GM21447 (cell line): ENCODE measurements around the gene PAFAH1B2.

Source experiments
- ATAC-seq: cut with Tn5 transposase; IDR thresholded peaks from one replicate; pipeline ENCODE4 v1.9.1; 2021; ENCODE audit not compliant: unreplicated experiment

PAFAH1B2 gene

DNA sequence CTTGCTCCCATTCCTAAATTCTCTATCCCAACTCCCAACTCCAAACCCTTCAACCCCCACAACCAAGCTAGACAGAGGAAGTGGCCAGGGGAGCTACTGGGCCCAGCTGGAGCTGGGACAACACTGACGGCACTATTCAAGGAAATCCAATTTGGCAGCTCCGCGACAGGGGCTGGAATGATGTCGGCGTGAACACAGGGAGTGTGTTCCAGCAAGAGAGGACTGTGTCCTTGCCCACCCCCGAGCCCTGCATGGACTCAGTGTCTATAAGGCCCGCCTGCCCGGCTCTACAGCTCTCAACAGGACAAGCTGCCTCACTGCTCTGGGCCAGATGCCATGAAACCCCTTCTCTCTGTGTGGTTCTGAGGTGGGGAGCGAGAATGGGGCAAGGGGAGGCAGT is 76.5 kb downstream of the PAFAH1B2 start:
- no peak for ATAC-seq

DNA sequence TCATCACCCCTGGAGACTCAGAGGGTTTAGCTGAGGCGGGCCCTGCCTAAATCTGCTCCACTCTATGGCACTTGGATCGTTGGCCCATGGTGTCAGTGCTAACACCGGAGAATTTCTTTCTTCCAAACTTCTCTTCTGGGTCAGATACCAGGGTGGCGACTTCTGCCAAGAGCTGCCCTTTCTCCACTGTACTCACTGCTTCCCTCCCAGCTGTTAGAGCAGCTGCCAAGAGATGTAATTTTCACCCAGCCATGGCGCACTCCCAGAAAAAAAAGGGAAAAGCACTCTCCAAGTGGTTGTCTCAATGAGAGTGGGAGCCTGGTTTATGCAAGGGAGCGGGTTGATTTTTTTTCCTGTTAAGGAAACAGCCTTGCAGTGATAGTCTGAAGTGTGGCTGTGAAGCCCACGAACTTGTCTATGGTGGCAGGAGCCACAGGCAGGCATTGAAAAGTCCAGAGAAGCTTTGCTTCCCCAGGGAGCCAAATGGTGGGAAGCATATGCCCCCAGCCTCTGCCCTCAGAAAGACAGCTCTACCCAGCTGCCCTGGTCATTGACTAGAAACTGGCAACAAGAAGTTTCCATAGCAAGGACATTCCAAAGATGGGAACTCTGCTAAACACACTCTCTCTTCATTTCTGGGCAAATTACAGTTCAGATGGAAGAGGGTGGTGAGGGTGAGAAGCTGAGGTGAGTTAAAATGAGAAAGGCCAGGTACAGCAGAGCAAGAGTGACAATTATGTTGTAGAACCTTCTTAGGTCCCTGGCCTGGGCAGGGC is 77.1 kb downstream of the PAFAH1B2 start:
- no peak for ATAC-seq

DNA sequence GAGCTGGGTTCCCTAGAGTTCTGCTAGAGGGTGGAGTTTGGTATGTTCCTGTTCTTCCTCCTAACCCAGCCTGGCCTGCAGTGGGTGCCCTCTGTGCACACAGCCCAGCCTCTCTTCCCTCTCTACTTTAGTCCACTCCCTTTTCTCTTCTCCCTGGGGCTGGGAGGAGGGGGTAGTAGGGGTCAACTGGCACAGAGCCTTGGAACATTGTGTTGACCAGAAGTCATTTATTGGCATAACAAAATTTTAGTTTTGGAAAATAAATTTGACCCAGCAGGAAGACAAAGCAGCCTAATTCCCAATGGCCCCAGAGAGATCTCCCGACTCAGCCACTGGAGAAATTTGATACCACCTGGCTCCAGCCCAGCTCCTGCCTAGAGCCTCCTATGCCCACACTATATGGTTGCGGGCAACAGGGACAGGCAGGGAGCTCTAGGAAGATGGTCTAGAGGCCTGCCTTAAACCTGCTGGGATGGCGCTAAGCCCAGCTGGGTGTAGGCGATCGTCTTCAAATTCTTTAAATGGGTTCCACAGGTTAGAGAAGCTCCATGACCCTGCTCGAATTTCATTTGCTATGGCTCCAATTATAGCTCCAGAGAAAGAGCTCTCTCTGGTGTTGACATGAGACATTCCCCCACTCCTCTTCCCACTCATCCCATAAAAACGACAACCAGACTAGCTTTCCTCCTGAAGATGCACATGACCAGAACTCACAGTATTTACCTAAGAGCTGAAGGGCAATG is 77.9 kb downstream of the PAFAH1B2 start:
- no peak for ATAC-seq

DNA sequence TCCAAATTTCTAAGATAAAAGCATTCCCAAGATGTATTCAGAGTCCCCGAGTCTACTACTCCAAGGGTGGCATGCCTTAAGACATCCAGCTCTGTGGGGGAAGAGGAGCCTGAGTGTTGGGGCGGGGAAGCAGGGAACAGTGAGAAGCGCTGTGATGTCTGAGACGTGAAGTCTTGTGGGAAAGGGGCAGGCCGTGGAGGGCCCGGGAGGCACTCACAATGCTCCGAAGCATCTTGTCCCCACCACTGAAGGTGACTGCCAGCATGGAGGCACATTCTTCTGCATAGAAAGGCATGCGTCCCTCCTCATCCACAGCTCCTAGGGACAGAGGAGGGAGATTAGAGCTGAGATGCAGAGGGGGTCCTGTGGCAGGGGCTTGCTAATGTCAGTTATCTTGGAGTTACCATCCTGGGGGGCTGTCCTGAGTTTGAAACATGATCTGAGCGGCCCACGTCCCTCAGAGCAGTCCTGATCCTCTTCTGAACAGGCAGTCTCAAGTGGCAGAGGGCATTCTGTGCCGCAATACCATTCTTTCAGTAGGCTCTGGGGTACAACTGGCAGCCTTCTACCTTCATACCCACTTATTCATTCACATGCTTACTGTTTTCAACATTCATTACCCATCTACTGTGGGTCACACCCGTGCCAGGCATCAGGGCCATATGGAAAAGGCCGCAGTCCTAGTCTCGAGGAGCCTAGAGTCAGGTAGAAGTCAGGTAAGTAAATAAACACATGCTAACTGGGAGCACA is 79.1 kb downstream of the PAFAH1B2 start:
- ATAC-seq, result no peak

DNA sequence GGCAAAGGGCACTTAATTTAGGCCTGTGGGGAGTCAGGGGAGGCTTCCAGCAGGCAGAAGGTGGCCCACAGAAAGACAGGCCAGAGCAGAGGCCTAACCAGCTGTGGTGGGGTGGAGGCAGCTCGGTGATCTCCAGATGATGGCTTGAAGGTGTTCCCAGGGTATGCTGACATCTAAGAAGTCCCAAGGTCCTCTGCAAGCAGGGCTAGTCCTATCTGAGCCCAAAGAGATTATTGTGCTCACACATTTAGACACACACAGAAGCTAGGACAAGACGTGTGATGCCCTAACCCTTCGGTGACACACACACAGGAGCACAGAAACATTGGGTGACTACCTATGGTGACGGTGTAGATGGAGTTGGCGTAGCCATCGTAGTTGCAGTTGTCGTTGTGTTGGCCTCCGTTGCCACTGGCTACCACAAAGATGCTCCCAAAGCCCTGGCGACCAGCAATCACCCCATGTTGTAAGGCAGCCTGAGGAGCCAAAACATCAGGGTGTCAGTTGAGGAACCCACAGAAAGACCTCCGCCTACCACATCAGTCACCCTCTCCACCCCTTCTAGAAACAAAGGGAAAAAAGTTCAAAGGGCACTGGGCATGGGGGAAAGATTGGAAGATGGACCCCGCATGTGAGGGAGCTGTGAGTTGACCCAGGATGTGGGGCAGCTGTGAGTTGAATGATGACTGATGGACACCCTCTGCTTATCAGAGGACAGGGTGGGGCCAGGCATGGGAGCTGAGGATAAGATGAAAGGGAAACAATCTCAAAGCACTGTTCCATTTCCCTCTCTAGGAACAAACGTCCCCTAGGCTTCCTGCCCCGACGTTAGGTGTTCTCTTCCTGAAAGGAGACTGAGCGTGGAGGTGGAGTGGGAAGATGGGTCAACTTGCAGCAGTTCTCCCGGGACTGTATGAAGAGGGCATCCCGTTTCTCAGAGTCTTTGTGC is 79.9 kb downstream of the PAFAH1B2 start:
- no peak for ATAC-seq

DNA sequence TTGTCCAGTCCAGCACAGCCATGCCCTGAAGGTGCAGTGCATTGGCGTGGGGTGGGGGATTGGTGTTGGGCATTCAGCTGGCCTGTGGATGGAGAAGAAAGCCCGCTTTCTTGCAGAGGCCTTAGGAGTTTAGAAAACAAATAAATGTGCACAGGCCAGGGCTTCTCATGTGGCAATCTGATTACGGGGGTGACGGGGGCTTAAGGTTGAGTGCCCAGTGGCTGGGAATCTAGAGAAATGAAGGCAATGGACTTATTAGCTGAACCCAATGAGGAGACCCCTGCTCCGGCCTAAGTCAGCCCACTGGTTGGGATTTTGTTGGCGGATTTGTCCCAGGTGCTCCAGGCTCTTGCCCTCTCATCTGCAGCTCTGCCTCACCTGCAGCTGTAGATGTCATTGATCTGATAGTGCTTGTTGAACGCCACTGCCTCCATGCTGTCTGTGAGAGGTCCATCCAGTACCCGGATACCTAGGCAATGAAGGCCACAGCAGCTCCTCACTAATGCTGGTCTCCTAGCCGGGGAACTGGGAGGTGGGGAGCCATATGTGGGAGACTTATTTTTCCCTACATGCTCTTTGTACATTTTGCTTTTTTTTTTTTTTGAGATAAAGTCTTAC is 81.6 kb downstream of the PAFAH1B2 start:
- ATAC-seq, result no peak
